Spleen (tissue), 11 donors: Measurements from ENCODE around the gene FOXD1. TPM values are rescaled to one million over a fixed set of nuclear protein-coding genes. Genes with fewer than 3 reads are reported as not detected.

Experiments used
- DNase-seq: peaks from one replicate; pipeline ENCODE4 v3.0.0-alpha.2; 2020
- H3K27ac ChIP-seq, 8 donors: fragments of 200-600 bp; sonication (generic) in 7 of 8; 1 replicate in 4 of 8; 2 replicates in 4 of 8; pipeline versions ENCODE4 v1.5.0 to v1.8.0; 2016 to 2021; ENCODE audit warnings: inconsistent platforms in 4 of 8, mild to moderate bottlenecking in 4 of 8, moderate library complexity in 1 of 8
- H3K27me3 ChIP-seq, 7 donors: fragments of 200-600 bp; sonication (generic) in 6 of 7; replicated peaks in 1 of 7; 1 replicate in 4 of 7; 2 replicates in 3 of 7; pipeline versions ENCODE4 v1.5.0 to v1.8.0; 2016 to 2021; ENCODE audit warnings: inconsistent platforms in 3 of 7, mild to moderate bottlenecking in 1 of 7
- H3K36me3 ChIP-seq, 6 donors: fragments of 200-600 bp; sonication (generic) in 5 of 6; 1 replicate in 4 of 6; 2 replicates in 2 of 6; pipeline versions ENCODE4 v1.5.0 to v1.8.0; 2016 to 2021; ENCODE audit warnings: inconsistent platforms in 2 of 6
- H3K4me1 ChIP-seq, 6 donors: fragments of 200-600 bp; sonication (generic) in 5 of 6; 1 replicate in 3 of 6; 2 replicates in 3 of 6; pipeline versions ENCODE4 v1.5.0 to v1.8.0; 2016 to 2021; ENCODE audit warnings: inconsistent platforms in 3 of 6
- H3K4me3 ChIP-seq, 8 donors: fragments of 200-600 bp; sonication (generic) in 7 of 8; 1 replicate in 4 of 8; 2 replicates in 4 of 8; pipeline versions ENCODE4 v1.5.0 to v1.8.0; 2016 to 2021; ENCODE audit warnings: inconsistent platforms in 4 of 8, mild to moderate bottlenecking in 4 of 8, moderate library complexity in 2 of 8
- H3K9me3 ChIP-seq, 8 donors: fragments of 200-600 bp; sonication (generic) in 7 of 8; 1 replicate in 4 of 8; 2 replicates in 4 of 8; pipeline versions ENCODE4 v1.5.0 to v1.8.0; 2016 to 2021; ENCODE audit warnings: inconsistent platforms in 4 of 8
- CTCF ChIP-seq, 11 experiments: fragments of 200-600 bp in 7 of 11; fragments of 450-650 bp in 4 of 11; sonication (generic) in 4 of 11; IDR thresholded peaks in 8 of 11; conservative IDR thresholded peaks in 3 of 11; 1 replicate in 7 of 11; 2 replicates in 4 of 11; pipeline versions ENCODE4 v1.4.0 to v1.8.0; 2016 to 2021; ENCODE audit warnings: antibody characterized with exemption in 11 of 11, inconsistent platforms in 4 of 11, mild to moderate bottlenecking in 1 of 11
- POLR2A ChIP-seq, 3 donors: fragments of 450-650 bp; IDR thresholded peaks; one replicate each; pipeline ENCODE4 v1.5.1; 2017; ENCODE audit warnings: antibody characterized with exemption in 3 of 3, mild to moderate bottlenecking in 1 of 3
- POLR2AphosphoS5 ChIP-seq, 3 donors: sonication (generic); formaldehyde crosslinking; IDR thresholded peaks; one replicate each; pipeline ENCODE4 v1.5.1; 2017; ENCODE audit warnings: antibody characterized with exemption in 3 of 3
- WGBS, 5 donors: extraction: QIAGEN DNeasy Blood & Tissue Kit in 3 of 5; methylation state at CpG; one replicate each; pipeline versions ENCODE4 v1.1.5 to v1.1.7; 2013 to 2018; 5-methylcytosine and 5-hydroxymethylcytosine counted together
- intact Hi-C: fragments of 100-400 bp; cut with DNase I; formaldehyde crosslinking; loops from one replicate; pipeline ENCODE4 v1.15.0; 2023; ENCODE audit warnings: low total_unique reads
- polyA plus RNA-seq, 3 donors: library from polyadenylated mRNA; stranded (reverse); fragments of 200-250 nt; gene quantifications; one replicate each; pipeline ENCODE4 v1.2.1, GENCODE V29; 2013
- total RNA-seq, 7 donors: library from RNA; depleted of rRNA in 3 of 7; stranded (reverse); fragments of >200 nt in 3 of 7; fragmentation: NEBNext Ultra II Directional in 4 of 7; extraction: Animal tissue kit (Norgen Biotek cat#: 25700) in 4 of 7; gene quantifications; one replicate each; pipeline versions ENCODE4 v1.1.0 to v1.2.1, GENCODE V29; 2016 to 2021
- donor health status: healthy with polysubstance abuse.
- donor health status: DM: no; HTN: no; CAD: no; lungs with moderate emphysema.
- donor health status: DM: no; HTN: no; CAD: no.
- donor health status: Bipolar disorder and iron deficiency.
- donor health status: healthy.
- donor health status: DM: no; HTN: no; CAD: no.
- donor health status: DM: yes; HTN: yes; CAD: no.

FOXD1 gene
- total and polyA plus RNA-seq, 10 donors: 0.09 to 1.1 (median 0.37) TPM; not detected in 1

DNA sequence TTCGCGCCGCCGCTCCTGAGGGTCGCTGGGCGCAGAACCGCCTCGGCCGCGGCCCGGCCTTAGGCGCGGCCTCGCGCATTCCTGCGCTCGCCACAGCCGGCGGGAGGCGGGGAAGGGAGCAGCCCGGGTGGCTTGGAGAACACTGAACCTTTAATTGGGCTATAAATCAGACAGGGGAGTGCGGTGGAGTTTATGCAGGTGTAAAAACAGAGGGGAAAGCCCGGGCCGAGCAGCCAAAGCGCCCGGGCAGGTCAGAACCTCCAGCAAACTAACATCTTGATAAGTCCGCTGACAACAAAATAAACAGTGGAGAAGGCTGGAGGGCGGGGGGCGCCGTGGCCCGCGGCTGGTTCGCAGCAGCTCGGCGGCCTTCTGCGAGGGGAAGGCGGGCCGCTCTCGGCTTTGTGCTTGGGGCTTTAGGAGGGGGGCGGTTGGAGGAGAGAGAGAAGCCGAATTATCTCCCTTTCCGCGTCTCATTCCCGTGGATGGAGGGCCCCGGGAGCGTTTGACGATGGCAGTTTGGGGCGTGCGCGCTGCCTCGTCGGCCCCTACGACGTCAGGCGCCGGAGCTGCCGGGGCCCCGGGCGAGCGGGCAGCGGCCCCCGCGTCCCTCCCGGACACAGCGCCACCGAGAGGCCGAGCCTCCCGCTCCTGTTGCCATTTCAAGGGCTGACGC, 11.3 kb downstream of the FOXD1 start:
- no peak for TF ChIP-seq POLR2A (IDR thresholded peaks at IDR 0.05)
- TF ChIP-seq POLR2AphosphoS5 (IDR thresholded peaks at IDR 0.05): peak in 1 of 3 donors; percentile 4
- H3K27me3 ChIP-seq: peaks cover 24 to 100% (median 85%) of the 10 kb centered on the region in 7 donors
- no peak overlapping the region for H3K27ac ChIP-seq
- H3K4me1 ChIP-seq: peaks cover 7 to 24% (median 18%) of the 10 kb centered on the region in 6 donors
- DNase-seq: no peak
- H3K9me3 ChIP-seq: no peaks in the 10 kb centered on the region
- H3K4me3 ChIP-seq: peak overlapping the region in 7 of 8 donors; percentile 9 to 59 (median 20)
- intact Hi-C loops: no loop called here
- H3K36me3 ChIP-seq: no peaks in the 10 kb centered on the region
- WGBS, 5 donors: 2 to 4% (median 3%) methylated on average over 33 to 69 of the region's 69 CpGs

- H3K27me3 ChIP-seq: peaks cover 23 to 100% (median 85%) of the 10 kb centered on the region in 7 donors
Observed at GRCh38 chr5:73436535-73437100, 12.0 kb downstream of the FOXD1 start.

DNA sequence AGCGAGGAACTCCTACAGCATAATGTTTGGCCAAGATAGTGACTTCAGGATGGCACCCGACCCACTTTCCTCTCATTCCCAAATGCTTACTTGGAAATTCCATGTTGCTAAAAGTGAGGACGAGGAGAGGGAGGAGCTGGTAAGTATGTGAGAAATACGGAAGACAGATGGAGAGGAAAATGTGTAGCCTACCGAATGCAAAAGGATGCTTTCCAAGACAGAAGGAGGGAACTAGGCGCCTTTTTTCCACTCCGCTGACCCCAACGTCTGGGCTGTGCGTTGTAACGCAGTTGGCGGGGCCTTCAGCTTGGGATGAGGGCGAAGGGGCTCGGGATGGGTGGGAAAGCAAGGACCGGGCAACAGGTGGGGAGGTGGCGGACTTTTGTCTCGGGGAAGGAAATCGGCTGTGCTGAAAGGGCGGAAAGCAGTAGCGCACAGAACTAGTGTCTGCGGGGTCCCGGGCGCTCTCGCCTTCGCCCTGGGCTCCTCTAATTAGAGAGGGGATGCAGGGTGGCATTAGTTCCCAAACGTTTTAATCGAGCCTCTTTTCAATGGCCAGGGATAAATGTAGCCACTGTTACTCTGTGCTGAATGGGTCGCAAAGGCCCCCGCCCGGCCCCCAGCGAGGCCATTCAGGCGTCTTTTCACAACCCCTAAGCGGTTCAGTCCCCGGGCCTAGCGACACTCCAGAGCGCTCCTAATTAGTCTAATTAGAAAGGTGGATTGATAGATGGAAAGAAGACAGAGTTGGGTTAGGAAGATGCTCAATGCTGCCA, 12.6 kb downstream of the FOXD1 start:
- no peaks in the 10 kb centered on the region for H3K36me3 ChIP-seq
- peak overlapping the region in 3 of 8 donors; percentile 17 to 59 (median 20) for H3K4me3 ChIP-seq
- no peak overlapping the region for H3K27ac ChIP-seq
- TF ChIP-seq CTCF (IDR thresholded peaks at IDR 0.05 in 8 of 11, conservative IDR thresholded peaks at IDR 0.05 in 3 of 11): no peak
- no peak for TF ChIP-seq POLR2AphosphoS5 (IDR thresholded peaks at IDR 0.05)
- TF ChIP-seq POLR2A (IDR thresholded peaks at IDR 0.05): no peak
- WGBS, 5 donors: 8 to 13% (median 10%) methylated on average over 35 of the region's 35 CpGs
- DNase-seq: no peak
- no peaks in the 10 kb centered on the region for H3K9me3 ChIP-seq
- H3K4me1 ChIP-seq: peaks cover 7 to 24% (median 18%) of the 10 kb centered on the region in 6 donors
- peaks cover 20 to 96% (median 85%) of the 10 kb centered on the region in 7 donors for H3K27me3 ChIP-seq
- intact Hi-C loops: no loop called here

More at GRCh38 chr5:73436535-73437100, 12.0 kb downstream of the FOXD1 start:
- no peak for DNase-seq
- no peaks in the 10 kb centered on the region for H3K36me3 ChIP-seq
- no peak for TF ChIP-seq POLR2AphosphoS5 (IDR thresholded peaks at IDR 0.05)
- no peak for TF ChIP-seq CTCF (IDR thresholded peaks at IDR 0.05 in 8 of 11, conservative IDR thresholded peaks at IDR 0.05 in 3 of 11)
- TF ChIP-seq POLR2A (IDR thresholded peaks at IDR 0.05): no peak
- intact Hi-C loops: no loop called here
- 2 to 7% (median 3%) methylated on average over 10 to 66 of the region's 66 CpGs for WGBS, 5 donors
- no peak overlapping the region for H3K27ac ChIP-seq
- H3K9me3 ChIP-seq: no peaks in the 10 kb centered on the region
- H3K4me3 ChIP-seq: peak overlapping the region in 7 of 8 donors; percentile 9 to 59 (median 20)
- H3K4me1 ChIP-seq: peaks cover 7 to 24% (median 18%) of the 10 kb centered on the region in 6 donors

GRCh38 chr5:73434907-73435306, 13.7 kb downstream of the FOXD1 start:
- no peak for TF ChIP-seq POLR2AphosphoS5 (IDR thresholded peaks at IDR 0.05)
- no peak for TF ChIP-seq CTCF (IDR thresholded peaks at IDR 0.05 in 8 of 11, conservative IDR thresholded peaks at IDR 0.05 in 3 of 11)
- TF ChIP-seq POLR2A (IDR thresholded peaks at IDR 0.05): no peak
- intact Hi-C loops: no loop called here

More at GRCh38 chr5:73434907-73435306, 13.7 kb downstream of the FOXD1 start:
- H3K27ac ChIP-seq: no peak overlapping the region
- no peaks in the 10 kb centered on the region for H3K9me3 ChIP-seq
- no peak for DNase-seq
- no peaks in the 10 kb centered on the region for H3K36me3 ChIP-seq
- H3K4me1 ChIP-seq: peaks cover 7 to 24% (median 18%) of the 10 kb centered on the region in 6 donors
- H3K27me3 ChIP-seq: peaks cover 15 to 96% (median 86%) of the 10 kb centered on the region in 7 donors
- H3K4me3 ChIP-seq: no peak overlapping the region
- WGBS, 5 donors: 27 to 59% (median 43%) methylated on average over 1 of the region's 1 CpG
